DOHH2 (cell line): Measurements from ENCODE around the gene PCTP.

ENCODE experiments used
- EZH2phosphoT487 ChIP-seq: fragments of 200-600 bp; sonication (generic); IDR thresholded peaks from 2 replicates; pipeline ENCODE4 v1.6.1; 2017; ENCODE audit warnings: borderline replicate concordance, mild to moderate bottlenecking, antibody characterized with exemption, low read length, moderate library complexity, mixed read lengths
- TF ChIP-seq, protein P1 (sequence below): fragments of 200-600 bp; sonication (generic); IDR thresholded peaks from one replicate; pipeline ENCODE4 v1.5.1; 2014; ENCODE audit warnings: antibody characterized with exemption, mild to moderate bottlenecking, low read depth, low read length; ENCODE audit not compliant: poor library complexity, severe bottlenecking

DNA sequence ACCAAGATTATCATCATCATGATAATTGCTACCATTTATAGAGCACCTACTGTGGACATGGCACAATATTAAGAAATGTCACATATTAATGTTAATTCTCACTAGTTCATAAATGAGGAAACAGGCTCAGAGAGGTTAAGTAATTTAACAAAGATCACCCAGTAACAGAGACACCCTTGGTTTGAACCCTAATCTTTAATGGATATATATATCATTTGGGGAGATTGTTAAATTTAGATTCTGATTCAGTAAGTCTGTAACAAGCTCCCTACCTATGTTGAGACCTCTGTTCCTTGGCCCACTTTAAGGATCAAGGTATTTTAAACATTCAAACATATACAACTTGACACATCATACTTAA, 27.4 kb upstream of the PCTP start:
- TF ChIP-seq, protein P1, sequence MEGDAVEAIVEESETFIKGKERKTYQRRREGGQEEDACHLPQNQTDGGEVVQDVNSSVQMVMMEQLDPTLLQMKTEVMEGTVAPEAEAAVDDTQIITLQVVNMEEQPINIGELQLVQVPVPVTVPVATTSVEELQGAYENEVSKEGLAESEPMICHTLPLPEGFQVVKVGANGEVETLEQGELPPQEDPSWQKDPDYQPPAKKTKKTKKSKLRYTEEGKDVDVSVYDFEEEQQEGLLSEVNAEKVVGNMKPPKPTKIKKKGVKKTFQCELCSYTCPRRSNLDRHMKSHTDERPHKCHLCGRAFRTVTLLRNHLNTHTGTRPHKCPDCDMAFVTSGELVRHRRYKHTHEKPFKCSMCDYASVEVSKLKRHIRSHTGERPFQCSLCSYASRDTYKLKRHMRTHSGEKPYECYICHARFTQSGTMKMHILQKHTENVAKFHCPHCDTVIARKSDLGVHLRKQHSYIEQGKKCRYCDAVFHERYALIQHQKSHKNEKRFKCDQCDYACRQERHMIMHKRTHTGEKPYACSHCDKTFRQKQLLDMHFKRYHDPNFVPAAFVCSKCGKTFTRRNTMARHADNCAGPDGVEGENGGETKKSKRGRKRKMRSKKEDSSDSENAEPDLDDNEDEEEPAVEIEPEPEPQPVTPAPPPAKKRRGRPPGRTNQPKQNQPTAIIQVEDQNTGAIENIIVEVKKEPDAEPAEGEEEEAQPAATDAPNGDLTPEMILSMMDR = no peak
- TF ChIP-seq EZH2phosphoT487 = no peak
